HL-60 (cell line): ENCODE measurements around the gene TNFRSF21.

Experiments used
- DNase-seq, 2 experiments: peaks; one replicate each; pipeline ENCODE4 v3.0.0-alpha.2; 2010 to 2020; ENCODE audit warnings: low read depth in 1 of 2, low spot score in 1 of 2
- H3K27ac ChIP-seq: fragments of 250-450 bp; sonication (Bioruptor Pico); replicated peaks from 2 replicates; pipeline ENCODE4 v1.5.1; 2020; ENCODE audit warnings: mild to moderate bottlenecking, moderate library complexity
- H3K27me3 ChIP-seq: fragments of 250-450 bp; sonication (Bioruptor Pico); 2 replicates; pipeline ENCODE4 v1.5.1; 2021; ENCODE audit warnings: mild to moderate bottlenecking, moderate library complexity; ENCODE audit not compliant: insufficient read depth, poor library complexity, severe bottlenecking
- H3K4me3 ChIP-seq: replicated peaks from 2 replicates; pipeline ENCODE4 v1.5.1; 2011; ENCODE audit warnings: mild to moderate bottlenecking, control low read depth, low read length; ENCODE audit not compliant: insufficient read depth
- GABPA ChIP-seq: IDR thresholded peaks from 2 replicates; pipeline ENCODE4 v1.6.1; 2012; ENCODE audit warnings: low read depth
- POLR2AphosphoS5 ChIP-seq: IDR thresholded peaks from 2 replicates; pipeline ENCODE4 v1.6.1; 2012; ENCODE audit warnings: low read depth
- SPI1 ChIP-seq: IDR thresholded peaks from 2 replicates; pipeline ENCODE4 v1.6.1; 2012; ENCODE audit warnings: low read depth, mild to moderate bottlenecking, borderline replicate concordance
- TF ChIP-seq, protein P1 (sequence below): IDR thresholded peaks from one replicate; pipeline ENCODE4 v1.5.1; 2011; ENCODE audit warnings: low read length, control low read depth, inconsistent platforms; ENCODE audit not compliant: insufficient read depth
- TF ChIP-seq, protein P2 (sequence below): IDR thresholded peaks from 2 replicates; pipeline ENCODE4 v1.6.1; 2012; ENCODE audit warnings: low read depth; ENCODE audit not compliant: insufficient replicate concordance

Gene TNFRSF21

DNA sequence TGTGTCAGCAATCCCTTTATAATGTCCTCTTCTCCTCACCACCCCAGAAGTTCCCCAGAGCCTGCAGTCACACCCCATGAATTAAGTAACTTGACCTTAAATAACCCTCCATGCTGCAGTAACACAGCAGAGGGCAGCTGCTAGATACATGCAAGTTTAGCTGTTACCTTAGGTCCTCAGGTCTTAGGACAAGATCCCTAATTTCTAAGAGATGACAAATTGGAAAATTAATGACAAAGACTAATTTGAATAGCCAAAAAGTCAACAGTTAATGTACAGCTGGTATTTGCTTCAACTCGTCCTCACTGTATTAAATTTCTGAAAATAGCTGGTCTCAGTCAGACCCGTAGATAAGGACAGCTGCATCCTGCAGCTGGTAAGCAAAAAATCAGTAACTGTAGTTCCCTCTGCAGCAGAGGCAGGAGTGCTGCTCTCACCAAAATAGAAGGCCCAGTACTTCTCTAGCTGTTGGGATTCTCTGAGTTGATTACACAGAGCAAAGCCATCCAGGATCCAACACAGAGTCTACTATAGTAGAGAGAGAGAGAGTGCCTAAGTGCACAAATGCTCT is 62.4 kb downstream of the TNFRSF21 start:
- H3K27ac ChIP-seq: no peak overlapping the region
- TF ChIP-seq, protein P1, sequence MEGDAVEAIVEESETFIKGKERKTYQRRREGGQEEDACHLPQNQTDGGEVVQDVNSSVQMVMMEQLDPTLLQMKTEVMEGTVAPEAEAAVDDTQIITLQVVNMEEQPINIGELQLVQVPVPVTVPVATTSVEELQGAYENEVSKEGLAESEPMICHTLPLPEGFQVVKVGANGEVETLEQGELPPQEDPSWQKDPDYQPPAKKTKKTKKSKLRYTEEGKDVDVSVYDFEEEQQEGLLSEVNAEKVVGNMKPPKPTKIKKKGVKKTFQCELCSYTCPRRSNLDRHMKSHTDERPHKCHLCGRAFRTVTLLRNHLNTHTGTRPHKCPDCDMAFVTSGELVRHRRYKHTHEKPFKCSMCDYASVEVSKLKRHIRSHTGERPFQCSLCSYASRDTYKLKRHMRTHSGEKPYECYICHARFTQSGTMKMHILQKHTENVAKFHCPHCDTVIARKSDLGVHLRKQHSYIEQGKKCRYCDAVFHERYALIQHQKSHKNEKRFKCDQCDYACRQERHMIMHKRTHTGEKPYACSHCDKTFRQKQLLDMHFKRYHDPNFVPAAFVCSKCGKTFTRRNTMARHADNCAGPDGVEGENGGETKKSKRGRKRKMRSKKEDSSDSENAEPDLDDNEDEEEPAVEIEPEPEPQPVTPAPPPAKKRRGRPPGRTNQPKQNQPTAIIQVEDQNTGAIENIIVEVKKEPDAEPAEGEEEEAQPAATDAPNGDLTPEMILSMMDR: no peak
- TF ChIP-seq POLR2AphosphoS5: no peak
- TF ChIP-seq GABPA: no peak
- TF ChIP-seq, protein P2, sequence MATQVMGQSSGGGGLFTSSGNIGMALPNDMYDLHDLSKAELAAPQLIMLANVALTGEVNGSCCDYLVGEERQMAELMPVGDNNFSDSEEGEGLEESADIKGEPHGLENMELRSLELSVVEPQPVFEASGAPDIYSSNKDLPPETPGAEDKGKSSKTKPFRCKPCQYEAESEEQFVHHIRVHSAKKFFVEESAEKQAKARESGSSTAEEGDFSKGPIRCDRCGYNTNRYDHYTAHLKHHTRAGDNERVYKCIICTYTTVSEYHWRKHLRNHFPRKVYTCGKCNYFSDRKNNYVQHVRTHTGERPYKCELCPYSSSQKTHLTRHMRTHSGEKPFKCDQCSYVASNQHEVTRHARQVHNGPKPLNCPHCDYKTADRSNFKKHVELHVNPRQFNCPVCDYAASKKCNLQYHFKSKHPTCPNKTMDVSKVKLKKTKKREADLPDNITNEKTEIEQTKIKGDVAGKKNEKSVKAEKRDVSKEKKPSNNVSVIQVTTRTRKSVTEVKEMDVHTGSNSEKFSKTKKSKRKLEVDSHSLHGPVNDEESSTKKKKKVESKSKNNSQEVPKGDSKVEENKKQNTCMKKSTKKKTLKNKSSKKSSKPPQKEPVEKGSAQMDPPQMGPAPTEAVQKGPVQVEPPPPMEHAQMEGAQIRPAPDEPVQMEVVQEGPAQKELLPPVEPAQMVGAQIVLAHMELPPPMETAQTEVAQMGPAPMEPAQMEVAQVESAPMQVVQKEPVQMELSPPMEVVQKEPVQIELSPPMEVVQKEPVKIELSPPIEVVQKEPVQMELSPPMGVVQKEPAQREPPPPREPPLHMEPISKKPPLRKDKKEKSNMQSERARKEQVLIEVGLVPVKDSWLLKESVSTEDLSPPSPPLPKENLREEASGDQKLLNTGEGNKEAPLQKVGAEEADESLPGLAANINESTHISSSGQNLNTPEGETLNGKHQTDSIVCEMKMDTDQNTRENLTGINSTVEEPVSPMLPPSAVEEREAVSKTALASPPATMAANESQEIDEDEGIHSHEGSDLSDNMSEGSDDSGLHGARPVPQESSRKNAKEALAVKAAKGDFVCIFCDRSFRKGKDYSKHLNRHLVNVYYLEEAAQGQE: no peak
- no peak for TF ChIP-seq SPI1
- peak; percentile 32 to 58 for DNase-seq
- no peak overlapping the region for H3K4me3 ChIP-seq
- no peaks in the 10 kb centered on the region for H3K27me3 ChIP-seq

DNA sequence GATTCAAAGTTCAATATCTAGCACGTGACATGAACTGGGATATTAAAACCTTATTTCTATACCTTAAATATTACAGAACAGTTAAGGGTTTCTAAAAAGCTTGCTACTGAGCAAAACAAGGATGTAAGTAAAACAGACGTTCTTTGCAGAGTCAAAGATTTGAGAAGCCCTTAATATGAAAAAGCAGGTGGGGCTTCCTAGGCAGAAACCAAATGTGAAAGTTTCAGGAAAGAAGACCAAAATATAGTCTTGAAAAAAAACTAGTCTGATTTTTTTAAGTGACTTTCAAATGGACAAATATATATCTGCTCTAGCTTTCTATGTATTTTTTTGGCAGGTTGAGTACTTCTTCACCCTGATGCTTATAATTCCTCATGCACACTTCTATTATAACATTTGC is 63.2 kb downstream of the TNFRSF21 start:
- Histone ChIP-seq H3K4me3 (no peak overlapping the region), H3K27ac (peak overlapping the region; percentile 47; the same call in 1 of the 2 replicates)
- TF ChIP-seq, protein P2: no peak
- TF ChIP-seq GABPA (no peak), POLR2AphosphoS5 (no peak), SPI1 (no peak)
- TF ChIP-seq, protein P1: no peak

DNA sequence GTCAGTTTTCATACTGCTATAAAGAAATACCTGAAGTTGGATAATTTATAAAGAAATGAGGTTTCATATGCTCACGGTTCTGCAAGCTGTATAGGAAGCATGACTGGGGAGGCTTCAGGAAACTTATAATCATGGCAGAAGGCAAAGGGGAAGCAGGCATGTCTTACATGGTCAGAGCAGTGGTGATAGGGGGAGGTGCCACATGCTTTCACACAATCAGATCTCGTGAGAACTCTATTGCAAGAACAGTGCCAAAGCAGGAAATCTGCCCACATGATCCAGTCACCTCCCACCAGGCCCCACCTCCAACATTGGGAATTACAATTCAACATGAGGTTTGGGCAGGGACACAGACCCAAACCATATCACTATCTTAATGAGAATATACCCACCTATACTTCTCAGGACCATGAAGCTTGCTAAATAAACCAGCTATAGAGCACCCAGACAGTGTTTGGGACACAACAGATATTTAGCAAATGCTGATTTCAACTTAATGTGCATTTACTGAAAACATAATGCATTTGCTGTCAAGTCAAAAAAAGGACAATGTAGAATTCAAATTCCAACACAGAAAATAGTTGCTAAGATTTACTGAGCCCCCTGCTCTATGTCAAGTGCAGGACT is 63.8 kb downstream of the TNFRSF21 start:
- peak; percentile 79 to 83 for DNase-seq
- TF ChIP-seq, protein P1: no peak
- TF ChIP-seq GABPA (no peak), POLR2AphosphoS5 (no peak), SPI1 (no peak)
- TF ChIP-seq, protein P2: no peak
- no peaks in the 10 kb centered on the region for H3K27me3 ChIP-seq
- peak overlapping the region; percentile 47 for H3K27ac ChIP-seq
- H3K4me3 ChIP-seq: no peak overlapping the region

More for the DNA sequence above, 63.2 kb downstream of the TNFRSF21 start:
- DNase-seq: no peak
- no peaks in the 10 kb centered on the region for H3K27me3 ChIP-seq
